ENCODE results near the gene EXOSC2.

EXOSC2 gene

GRCh38 chr9:130694205-130694604 lies 625 bp downstream of the EXOSC2 start:
- Histone ChIP-seq H3K79me2 (ENCODE audit: low read length) (peaks cover 54% of the 10 kb centered on the region), H3K27ac (ENCODE audit: low read length) (peak overlapping the region; percentile 21; the same call in 1 of the 2 replicates), H2AFZ (ENCODE audit: low read length) (peak overlapping the region; percentile 62), H3K27me3 (replicated peaks; ENCODE audit: insufficient read depth, low read length) (no peaks in the 10 kb centered on the region), H3K36me3 (replicated peaks; ENCODE audit: insufficient read depth, low read length) (peaks cover 4% of the 10 kb centered on the region; the same call in 1 of the 2 replicates), H3K4me1 (ENCODE audit: low read length) (0 out of 2 replicates have a peak, but pooled peaks cover 13% of the 10 kb centered on the region), H3K9me2 (replicated peaks; ENCODE audit: insufficient read depth, low read length) (no peaks in the 10 kb centered on the region), H3F3A (ENCODE audit: insufficient read depth, low read length) (peaks cover 10% of the 10 kb centered on the region; the same call in 1 of the 2 replicates), H3K4me2 (ENCODE audit: low read depth, low read length) (peak overlapping the region; percentile 82), H3K4me3 (ENCODE audit: low read length) (peak overlapping the region; percentile 98), H4K20me1 (ENCODE audit: insufficient read depth, low read length) (peaks cover 7% of the 10 kb centered on the region; the same call in 1 of the 2 replicates), H3K9ac (ENCODE audit: low read length) (peak overlapping the region; percentile 89), H3K9me3 (replicated peaks; ENCODE audit: insufficient read depth, low read length) (no peaks in the 10 kb centered on the region)
- no peak for TF ChIP-seq CTCF (IDR thresholded peaks at IDR 0.05; ENCODE audit: low read length)
- TF ChIP-seq EZH2 (optimal IDR thresholded peaks at IDR 0.05; ENCODE audit: low read depth, low read length) = no peak
- DNase-seq = no peak

- TF ChIP-seq EZH2 (optimal IDR thresholded peaks at IDR 0.05; ENCODE audit: low read depth, low read length) = no peak
- no peak for TF ChIP-seq CTCF (IDR thresholded peaks at IDR 0.05; ENCODE audit: low read length)
- TF ChIP-seq EZH2phosphoT487 (IDR thresholded peaks at IDR 0.05; ENCODE audit: low read length) = no peak
- no peak overlapping the region for H3K27ac ChIP-seq (ENCODE audit: low read length)
- H4K20me1 ChIP-seq (ENCODE audit: insufficient read depth, low read length) = peaks cover 7% of the 10 kb centered on the region; the same call in 1 of the 2 replicates
Observed at GRCh38 chr9:130696139-130696650, 2.6 kb downstream of the EXOSC2 start.

GRCh38 chr9:130696996-130697395 lies 3.4 kb downstream of the EXOSC2 start:
- Histone ChIP-seq H3K36me3 (replicated peaks; ENCODE audit: insufficient read depth, low read length) (peaks cover 12% of the 10 kb centered on the region), H4K20me1 (ENCODE audit: insufficient read depth, low read length) (peaks cover 10% of the 10 kb centered on the region), H3K9me2 (replicated peaks; ENCODE audit: insufficient read depth, low read length) (no peaks in the 10 kb centered on the region), H3K4me1 (ENCODE audit: low read length) (0 out of 2 replicates have a peak, but pooled peaks cover 13% of the 10 kb centered on the region), H3K9ac (ENCODE audit: low read length) (no peak overlapping the region), H2AFZ (ENCODE audit: low read length) (no peak overlapping the region), H3K9me3 (replicated peaks; ENCODE audit: insufficient read depth, low read length) (no peaks in the 10 kb centered on the region), H3K4me2 (ENCODE audit: low read depth, low read length) (no peak overlapping the region), H3K4me3 (ENCODE audit: low read length) (no peak overlapping the region), H3K27me3 (replicated peaks; ENCODE audit: insufficient read depth, low read length) (no peaks in the 10 kb centered on the region), H3K79me2 (ENCODE audit: low read length) (peaks cover 74% of the 10 kb centered on the region), H3F3A (ENCODE audit: insufficient read depth, low read length) (no peaks in the 10 kb centered on the region), H3K27ac (ENCODE audit: low read length) (no peak overlapping the region)
- TF ChIP-seq EZH2phosphoT487 (IDR thresholded peaks at IDR 0.05; ENCODE audit: low read length) (no peak), CTCF (IDR thresholded peaks at IDR 0.05; ENCODE audit: low read length) (no peak), EZH2 (optimal IDR thresholded peaks at IDR 0.05; ENCODE audit: low read depth, low read length) (no peak)
- no peak for DNase-seq

More at GRCh38 chr9:130696139-130696650, 2.6 kb downstream of the EXOSC2 start:
- DNase-seq = no peak
- H3F3A ChIP-seq (ENCODE audit: insufficient read depth, low read length) = no peaks in the 10 kb centered on the region
- no peak overlapping the region for H2AFZ ChIP-seq (ENCODE audit: low read length)
- H3K4me2 ChIP-seq (ENCODE audit: low read depth, low read length) = no peak overlapping the region
- no peaks in the 10 kb centered on the region for H3K9me3 ChIP-seq (replicated peaks; ENCODE audit: insufficient read depth, low read length)
- no peak overlapping the region for H3K4me3 ChIP-seq (ENCODE audit: low read length)
- 0 out of 2 replicates have a peak, but pooled peaks cover 13% of the 10 kb centered on the region for H3K4me1 ChIP-seq (ENCODE audit: low read length)
- H3K9ac ChIP-seq (ENCODE audit: low read length) = no peak overlapping the region
- H3K79me2 ChIP-seq (ENCODE audit: low read length) = peaks cover 67% of the 10 kb centered on the region
- no peaks in the 10 kb centered on the region for H3K9me2 ChIP-seq (replicated peaks; ENCODE audit: insufficient read depth, low read length)
- H3K27me3 ChIP-seq (replicated peaks; ENCODE audit: insufficient read depth, low read length) = no peaks in the 10 kb centered on the region
- peaks cover 5% of the 10 kb centered on the region for H3K36me3 ChIP-seq (replicated peaks; ENCODE audit: insufficient read depth, low read length)

Data from MM.1S (cell line).